Urinary bladder (tissue), 4 donors: Measurements from ENCODE around the gene GRAMD2A. TPM values are rescaled to one million over a fixed set of nuclear protein-coding genes. Genes with fewer than 3 reads are reported as not detected.

Experiments used
- DNase-seq: peaks from one replicate; pipeline ENCODE4 v3.0.0-alpha.2; 2015; ENCODE audit errors: extremely low spot score
- H3K27ac ChIP-seq: one replicate; pipeline ENCODE4 v1.5.1; 2013; ENCODE audit warnings: low read depth, mild to moderate bottlenecking, moderate library complexity
- H3K36me3 ChIP-seq: one replicate; pipeline ENCODE4 v1.6.1; 2013; ENCODE audit warnings: mild to moderate bottlenecking, moderate library complexity; ENCODE audit not compliant: insufficient read depth
- H3K4me1 ChIP-seq: one replicate; pipeline ENCODE4 v1.6.1; 2013; ENCODE audit warnings: mild to moderate bottlenecking, moderate library complexity; ENCODE audit not compliant: insufficient read depth
- H3K4me3 ChIP-seq: one replicate; pipeline ENCODE4 v1.5.1; 2013; ENCODE audit warnings: low read depth, low read length
- WGBS: extraction: QIAGEN DNeasy Blood & Tissue Kit; methylation state at CpG from one replicate; pipeline ENCODE4 v1.1.7; 2013; 5-methylcytosine and 5-hydroxymethylcytosine counted together
- polyA plus RNA-seq: library from polyadenylated mRNA; stranded (reverse); fragments of 200-250 nt; gene quantifications from one replicate; pipeline ENCODE4 v1.2.3, GENCODE V29; 2013
- total RNA-seq: library from RNA; depleted of rRNA; stranded (reverse); fragments of >200 nt; gene quantifications from one replicate; pipeline ENCODE4 v1.2.3, GENCODE V29; 2014
- donor health status: healthy with polysubstance abuse.
- donor health status: healthy.

Gene GRAMD2A
- total and polyA plus RNA-seq, 2 donors = 0.19 to 0.74 TPM

- DNase-seq = no peak
- Histone ChIP-seq H3K4me3 (no peak overlapping the region), H3K4me1 (no peaks in the 10 kb centered on the region), H3K36me3 (no peaks in the 10 kb centered on the region), H3K27ac (no peak overlapping the region)
- WGBS = 70% methylated on average over 4 of the region's 4 CpGs
Observed at GRCh38 chr15:72113347-72114031, 84.1 kb downstream of the GRAMD2A start.

DNA sequence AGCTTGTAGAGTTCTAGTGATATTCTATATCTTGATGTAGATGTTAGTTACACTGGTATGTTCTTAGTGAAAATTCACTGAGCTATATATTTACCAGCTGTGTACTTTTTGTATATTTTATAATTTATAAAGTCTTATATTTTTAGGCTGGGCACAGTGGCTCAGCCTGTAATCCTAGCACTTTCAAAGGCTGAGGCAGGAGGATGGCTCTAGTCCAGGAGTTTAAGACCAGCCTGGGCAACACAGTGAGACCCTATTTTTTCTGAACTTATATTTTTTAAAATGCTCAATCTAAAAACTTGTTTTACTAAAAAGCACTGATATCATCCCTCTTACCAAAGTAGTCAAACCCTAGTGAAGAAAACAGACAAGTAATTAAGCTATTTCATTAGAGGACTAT lies 84.8 kb downstream of the GRAMD2A start:
- Histone ChIP-seq H3K4me1 (no peaks in the 10 kb centered on the region), H3K4me3 (no peak overlapping the region), H3K27ac (no peak overlapping the region), H3K36me3 (no peaks in the 10 kb centered on the region)
- DNase-seq = no peak

- Histone ChIP-seq H3K4me3 (no peak overlapping the region), H3K36me3 (no peaks in the 10 kb centered on the region), H3K27ac (no peak overlapping the region), H3K4me1 (no peaks in the 10 kb centered on the region)
- 33% methylated on average over 2 of the region's 2 CpGs for WGBS
- no peak for DNase-seq
Observed at GRCh38 chr15:72112116-72112515, 85.5 kb downstream of the GRAMD2A start.

GRCh38 chr15:72110355-72110754 lies 87.2 kb downstream of the GRAMD2A start:
- no peak for DNase-seq
- H3K27ac ChIP-seq = no peak overlapping the region
- H3K4me3 ChIP-seq = no peak overlapping the region
- 95% methylated on average over 3 of the region's 3 CpGs for WGBS
- no peaks in the 10 kb centered on the region for H3K4me1 ChIP-seq
- H3K36me3 ChIP-seq = no peaks in the 10 kb centered on the region

Other genes with a start within 250 kb of the GRAMD2A start
- 179 TPM for gene MYO9A, start 79.6 kb downstream of the GRAMD2A start, total RNA-seq
- gene MYO9A, start 79.6 kb downstream of the GRAMD2A start, polyA plus RNA-seq = 13.8 TPM
- gene SENP8, start 79.4 kb downstream of the GRAMD2A start, total RNA-seq = 2.6 TPM
- gene SENP8, start 79.4 kb downstream of the GRAMD2A start, polyA plus RNA-seq = 1.8 TPM
- gene PKM, start 33.4 kb upstream of the GRAMD2A start, total RNA-seq = 230 TPM
- gene PKM, start 33.4 kb upstream of the GRAMD2A start, polyA plus RNA-seq = 524 TPM
- 33.7 TPM for gene PARP6, start 74.8 kb upstream of the GRAMD2A start, total RNA-seq
- gene PARP6, start 74.8 kb upstream of the GRAMD2A start, polyA plus RNA-seq = 41.6 TPM
- gene CELF6, start 122.4 kb upstream of the GRAMD2A start, total RNA-seq = 1.5 TPM
- 3.0 TPM for gene CELF6, start 122.4 kb upstream of the GRAMD2A start, polyA plus RNA-seq
- gene HEXA, start 178.2 kb upstream of the GRAMD2A start, total RNA-seq = 64.0 TPM
- gene HEXA, start 178.2 kb upstream of the GRAMD2A start, polyA plus RNA-seq = 87.1 TPM
- not detected for gene TMEM202, start 200.5 kb upstream of the GRAMD2A start, total RNA-seq
- not detected for gene TMEM202, start 200.5 kb upstream of the GRAMD2A start, polyA plus RNA-seq